ENCODE data around the gene PLCE1. TPM values are rescaled to one million over a fixed set of nuclear protein-coding genes. Genes with fewer than 3 reads are reported as not detected.

PLCE1 gene
- total RNA-seq, 1 donor from 2014 or later, result 0.29 TPM

- DNase-seq (ENCODE audit: extremely low read depth, low read depth, low spot score), result no peak
Measured at GRCh38 chr10:93993414-93993781, 333 bp upstream of the PLCE1 start.

GRCh38 chr10:93994438-93994801, 689 bp downstream of the PLCE1 start:
- DNase-seq (ENCODE audit: extremely low read depth, low read depth, low spot score), result no peak

GRCh38 chr10:93995182-93995581, 1.5 kb downstream of the PLCE1 start:
- no peak for DNase-seq (ENCODE audit: extremely low read depth, low read depth, low spot score)

- DNase-seq (ENCODE audit: extremely low read depth, low read depth, low spot score), result no peak
Measured at GRCh38 chr10:93995598-93996271, 2.0 kb downstream of the PLCE1 start.

GRCh38 chr10:93996551-93996950, 2.8 kb downstream of the PLCE1 start:
- no peak for DNase-seq (ENCODE audit: extremely low read depth, low read depth, low spot score)

- DNase-seq (ENCODE audit: extremely low read depth, low read depth, low spot score), result no peak
Measured at GRCh38 chr10:93997546-93997945, 3.8 kb downstream of the PLCE1 start.

- DNase-seq (ENCODE audit: extremely low read depth, low read depth, low spot score), result no peak
Measured at GRCh38 chr10:93999401-93999851, 5.7 kb downstream of the PLCE1 start.

- DNase-seq (ENCODE audit: extremely low read depth, low read depth, low spot score), result no peak
Measured at GRCh38 chr10:94000638-94001415, 7.1 kb downstream of the PLCE1 start.

- no peak for DNase-seq (ENCODE audit: extremely low read depth, low read depth, low spot score)
Measured at GRCh38 chr10:94001416-94001810, 7.7 kb downstream of the PLCE1 start.

- DNase-seq (ENCODE audit: extremely low read depth, low read depth, low spot score), result no peak
Measured at GRCh38 chr10:94002156-94002555, 8.4 kb downstream of the PLCE1 start.

GRCh38 chr10:94003488-94003887, 9.8 kb downstream of the PLCE1 start:
- no peak for DNase-seq (ENCODE audit: extremely low read depth, low read depth, low spot score)

- no peak for DNase-seq (ENCODE audit: extremely low read depth, low read depth, low spot score)
Measured at GRCh38 chr10:94005050-94005449, 11.3 kb downstream of the PLCE1 start.

- no peak for DNase-seq (ENCODE audit: extremely low read depth, low read depth, low spot score)
Measured at GRCh38 chr10:94006591-94007550, 13.1 kb downstream of the PLCE1 start.

GRCh38 chr10:94008526-94008925, 14.8 kb downstream of the PLCE1 start:
- DNase-seq (ENCODE audit: extremely low read depth, low read depth, low spot score), result no peak

- DNase-seq (ENCODE audit: extremely low read depth, low read depth, low spot score), result no peak
Measured at GRCh38 chr10:94010116-94010515, 16.4 kb downstream of the PLCE1 start.

GRCh38 chr10:94010886-94011285, 17.2 kb downstream of the PLCE1 start:
- DNase-seq (ENCODE audit: extremely low read depth, low read depth, low spot score), result no peak

- DNase-seq (ENCODE audit: extremely low read depth, low read depth, low spot score), result no peak
Measured at GRCh38 chr10:94011296-94011695, 17.6 kb downstream of the PLCE1 start.

- DNase-seq (ENCODE audit: extremely low read depth, low read depth, low spot score), result no peak
Measured at GRCh38 chr10:94012834-94013233, 19.1 kb downstream of the PLCE1 start.

- no peak for DNase-seq (ENCODE audit: extremely low read depth, low read depth, low spot score)
Measured at GRCh38 chr10:94013331-94013760, 19.6 kb downstream of the PLCE1 start.

- DNase-seq (ENCODE audit: extremely low read depth, low read depth, low spot score), result no peak
Measured at GRCh38 chr10:94014304-94014703, 20.6 kb downstream of the PLCE1 start.

Data from glomerular endothelial cell (primary cell).